ENCODE results near the gene MCF2L.
"Not testable (repeated sequence)": the region's sequence is repeated elsewhere in the genome, so short reads cannot be mapped to it uniquely, and the experiment has no call there.

The MCF2L gene, protein sequence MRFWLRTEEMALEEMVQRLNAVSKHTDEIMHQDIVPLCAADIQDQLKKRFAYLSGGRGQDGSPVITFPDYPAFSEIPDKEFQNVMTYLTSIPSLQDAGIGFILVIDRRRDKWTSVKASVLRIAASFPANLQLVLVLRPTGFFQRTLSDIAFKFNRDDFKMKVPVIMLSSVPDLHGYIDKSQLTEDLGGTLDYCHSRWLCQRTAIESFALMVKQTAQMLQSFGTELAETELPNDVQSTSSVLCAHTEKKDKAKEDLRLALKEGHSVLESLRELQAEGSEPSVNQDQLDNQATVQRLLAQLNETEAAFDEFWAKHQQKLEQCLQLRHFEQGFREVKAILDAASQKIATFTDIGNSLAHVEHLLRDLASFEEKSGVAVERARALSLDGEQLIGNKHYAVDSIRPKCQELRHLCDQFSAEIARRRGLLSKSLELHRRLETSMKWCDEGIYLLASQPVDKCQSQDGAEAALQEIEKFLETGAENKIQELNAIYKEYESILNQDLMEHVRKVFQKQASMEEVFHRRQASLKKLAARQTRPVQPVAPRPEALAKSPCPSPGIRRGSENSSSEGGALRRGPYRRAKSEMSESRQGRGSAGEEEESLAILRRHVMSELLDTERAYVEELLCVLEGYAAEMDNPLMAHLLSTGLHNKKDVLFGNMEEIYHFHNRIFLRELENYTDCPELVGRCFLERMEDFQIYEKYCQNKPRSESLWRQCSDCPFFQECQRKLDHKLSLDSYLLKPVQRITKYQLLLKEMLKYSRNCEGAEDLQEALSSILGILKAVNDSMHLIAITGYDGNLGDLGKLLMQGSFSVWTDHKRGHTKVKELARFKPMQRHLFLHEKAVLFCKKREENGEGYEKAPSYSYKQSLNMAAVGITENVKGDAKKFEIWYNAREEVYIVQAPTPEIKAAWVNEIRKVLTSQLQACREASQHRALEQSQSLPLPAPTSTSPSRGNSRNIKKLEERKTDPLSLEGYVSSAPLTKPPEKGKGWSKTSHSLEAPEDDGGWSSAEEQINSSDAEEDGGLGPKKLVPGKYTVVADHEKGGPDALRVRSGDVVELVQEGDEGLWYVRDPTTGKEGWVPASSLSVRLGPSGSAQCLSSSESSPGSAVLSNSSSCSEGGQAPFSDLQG

DNA sequence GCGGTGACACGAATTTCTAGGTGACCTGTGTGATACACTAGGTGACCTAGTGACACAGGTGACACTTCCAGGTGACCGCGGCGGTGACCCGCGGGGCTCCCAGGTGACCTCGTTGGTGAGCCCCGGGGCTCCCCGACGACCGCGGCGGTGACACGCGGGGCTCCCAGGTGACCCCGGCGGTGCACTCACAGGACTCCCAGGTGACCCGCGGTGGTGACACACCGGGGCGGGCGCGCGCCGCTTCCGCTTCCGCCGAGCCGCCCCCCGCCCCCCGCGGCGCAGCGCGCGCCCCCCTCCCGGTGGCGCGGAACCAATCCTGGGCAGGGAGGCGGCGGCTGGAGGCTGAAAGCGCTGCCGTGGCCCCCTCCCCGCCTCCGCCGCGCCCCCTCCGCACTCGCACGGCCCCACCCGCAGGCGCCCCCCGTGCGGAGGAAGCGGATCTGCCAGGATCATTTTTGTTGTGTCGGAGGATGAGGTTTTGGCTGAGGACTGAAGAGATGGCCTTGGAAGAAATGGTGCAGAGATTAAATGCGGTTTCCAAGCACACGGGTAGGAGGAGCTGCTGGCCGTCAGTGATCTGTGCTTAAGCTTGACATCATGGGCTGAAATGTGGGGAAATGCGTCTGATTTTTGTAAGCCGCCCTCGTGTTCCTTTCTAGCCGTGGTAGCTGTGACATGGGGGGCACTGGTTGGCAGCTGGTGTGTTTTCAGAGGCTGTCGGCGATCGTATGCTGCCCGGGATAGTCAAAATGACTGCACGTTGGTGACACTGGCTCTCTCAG, at the start of gene MCF2L:
MCF2L (plus strand) TSS at position 305 of the 782 bp plus-strand sequence; CDS start at position 471, 166 bp downstream.
- peak; percentile 29 to 31 for DNase-seq (ENCODE audit: low read depth in 2 of 2)

DNA sequence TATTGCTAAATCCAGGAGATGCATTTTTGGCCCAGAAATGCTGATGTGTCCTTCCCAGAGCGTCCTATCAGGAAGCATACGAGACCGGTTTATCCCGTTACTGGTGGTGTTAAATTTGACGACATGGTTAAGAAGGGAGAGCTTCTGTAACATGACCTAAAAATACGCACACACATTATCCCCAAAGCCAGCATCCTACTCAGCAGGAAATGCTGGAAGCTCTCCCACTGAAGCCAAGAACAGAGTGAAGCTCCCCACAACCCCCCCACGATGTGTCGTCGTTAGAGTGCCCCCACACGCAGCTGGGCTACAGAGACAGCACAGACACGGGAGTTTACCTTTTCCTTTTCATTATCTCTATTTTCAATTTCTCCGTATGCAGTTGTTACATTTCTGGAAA, 45.1 kb upstream of the MCF2L start:
- DNase-seq (ENCODE audit: low read depth in 2 of 2) = no peak

DNA sequence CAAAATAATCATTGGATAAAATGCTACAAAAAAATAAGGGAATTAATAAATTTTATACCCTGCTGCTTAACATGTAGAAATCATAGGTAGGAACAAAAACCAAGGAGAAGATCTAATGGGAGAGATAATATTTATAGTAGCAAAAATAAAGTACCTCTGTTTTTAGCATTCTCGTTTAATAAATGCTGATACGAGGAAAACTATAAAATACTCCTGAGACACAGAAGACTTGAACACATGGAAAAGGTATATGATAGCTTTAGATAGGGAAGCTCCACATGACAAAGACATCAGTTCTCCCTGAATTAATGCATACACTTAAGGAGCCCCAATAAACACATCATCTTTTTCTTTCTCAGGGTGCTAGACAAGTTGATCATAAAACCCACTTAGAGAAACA, 44.6 kb upstream of the MCF2L start:
- DNase-seq (ENCODE audit: low read depth in 2 of 2) = no peak

DNA sequence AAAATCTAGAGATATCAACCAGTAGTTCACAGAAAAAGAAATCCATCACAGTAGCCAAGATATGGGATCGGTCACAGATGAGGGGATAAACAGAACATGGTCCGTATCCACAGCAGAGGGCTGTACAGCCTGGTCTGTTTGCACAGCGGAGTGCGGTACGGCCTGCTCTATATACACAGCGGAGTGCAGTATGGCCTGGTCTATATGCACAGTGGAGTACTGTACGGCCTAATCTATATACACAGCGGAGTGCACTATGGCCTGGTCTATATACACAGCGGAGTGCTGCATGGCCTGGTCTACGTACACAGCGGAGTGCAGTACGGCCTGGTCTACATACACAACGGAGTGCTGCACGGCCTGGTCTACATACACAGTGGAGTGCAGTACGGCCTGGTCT, 43.0 kb upstream of the MCF2L start:
- DNase-seq (ENCODE audit: low read depth in 2 of 2) = no peak

DNA sequence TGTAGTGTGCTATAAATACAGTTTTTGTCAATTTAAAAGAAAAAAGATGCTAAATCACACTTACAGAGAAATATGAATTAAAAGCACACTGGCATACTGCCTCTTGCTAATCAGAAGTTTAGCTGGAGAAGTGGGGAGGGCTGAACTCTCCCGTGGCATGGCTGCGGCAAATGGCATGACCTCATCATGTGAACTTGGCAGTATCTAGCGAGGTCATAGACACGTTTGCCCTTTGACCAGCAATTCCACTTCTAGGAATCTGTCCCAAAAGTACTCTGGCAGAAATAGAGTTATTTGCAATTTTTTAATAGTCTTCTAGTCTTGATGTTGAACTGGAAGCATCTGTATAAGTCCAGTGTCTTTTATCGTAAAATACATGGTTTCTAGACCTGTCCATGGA, 42.0 kb upstream of the MCF2L start:
- DNase-seq (ENCODE audit: low read depth in 2 of 2) = no peak

- DNase-seq (ENCODE audit: low read depth in 2 of 2) = no peak
Measured at GRCh38 chr13:112928020-112928971, 40.7 kb upstream of the MCF2L start.

GRCh38 chr13:112928972-112929782, 39.8 kb upstream of the MCF2L start:
- no peak for DNase-seq (ENCODE audit: low read depth in 2 of 2)

- no peak for DNase-seq (ENCODE audit: low read depth in 2 of 2)
Measured at GRCh38 chr13:112929783-112930055, 39.3 kb upstream of the MCF2L start.

- DNase-seq (ENCODE audit: low read depth in 2 of 2) = no peak
Measured at GRCh38 chr13:112930192-112930591, 38.8 kb upstream of the MCF2L start.

DNA sequence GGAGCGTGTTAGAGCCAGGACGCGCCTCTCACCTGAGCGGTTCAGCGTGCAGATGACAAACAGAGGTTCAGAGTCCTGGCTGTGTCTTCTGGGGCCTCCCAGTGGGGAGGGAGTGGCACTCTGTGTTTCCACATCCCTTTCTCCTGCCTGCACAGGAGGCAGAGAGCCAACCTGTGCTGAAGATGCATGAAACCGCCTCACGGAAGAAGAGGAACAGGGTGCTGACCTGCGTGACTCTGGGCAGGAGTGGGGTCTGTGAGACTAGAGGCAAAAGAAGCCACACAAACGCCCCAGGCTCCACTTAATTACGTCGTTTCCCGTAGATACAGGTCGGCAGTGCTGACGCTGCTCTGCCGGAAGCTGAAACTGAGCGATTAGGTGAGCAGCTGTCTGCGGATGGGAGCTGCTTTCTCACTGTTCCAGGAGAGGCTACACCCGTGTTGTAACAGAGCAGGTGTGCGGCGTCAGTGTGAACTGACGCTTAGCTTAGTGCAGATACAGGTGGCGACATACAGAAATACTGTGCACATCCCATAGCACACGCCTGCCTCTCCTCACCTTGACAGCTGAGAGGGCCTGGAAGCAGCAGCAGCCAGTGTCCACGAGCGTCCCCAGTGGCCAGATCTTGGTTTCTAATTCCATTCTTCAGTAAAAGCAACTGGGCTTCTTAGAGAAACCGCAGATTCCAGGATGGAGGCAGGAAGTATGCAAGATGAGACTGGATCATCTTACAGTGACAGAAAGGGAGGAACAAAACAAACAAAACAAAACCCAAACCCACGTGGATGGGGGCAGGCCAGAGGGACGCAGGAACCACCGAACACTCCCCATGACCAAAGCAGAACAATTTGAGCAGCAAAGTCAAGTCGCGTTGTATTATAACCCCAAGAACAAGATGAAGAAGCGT, 37.7 kb upstream of the MCF2L start:
- DNase-seq (ENCODE audit: low read depth in 2 of 2) = no peak

DNA sequence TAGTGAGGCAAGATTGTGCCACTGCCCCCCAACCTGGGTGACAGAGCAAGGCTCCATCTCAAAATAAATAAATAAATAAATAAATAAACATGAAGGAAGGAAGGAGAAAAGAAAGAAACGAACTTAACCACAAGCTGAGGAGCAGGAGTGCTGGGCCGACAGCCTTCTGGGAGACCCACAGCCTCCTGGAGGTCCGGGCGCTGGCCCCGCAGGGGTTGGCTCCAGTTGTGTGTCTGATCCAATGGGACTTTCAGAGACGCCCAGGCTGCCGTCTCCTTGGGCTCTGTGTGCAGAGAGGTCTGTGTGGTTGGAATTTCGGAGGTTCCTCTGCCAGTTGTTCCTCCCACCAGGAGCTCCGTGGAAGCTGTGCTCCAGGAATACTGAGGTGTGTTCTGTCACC, 36.0 kb upstream of the MCF2L start:
- DNase-seq (ENCODE audit: low read depth in 2 of 2) = no peak

- DNase-seq (ENCODE audit: low read depth in 2 of 2) = no peak
Measured at GRCh38 chr13:112933649-112934048, 35.4 kb upstream of the MCF2L start.

DNA sequence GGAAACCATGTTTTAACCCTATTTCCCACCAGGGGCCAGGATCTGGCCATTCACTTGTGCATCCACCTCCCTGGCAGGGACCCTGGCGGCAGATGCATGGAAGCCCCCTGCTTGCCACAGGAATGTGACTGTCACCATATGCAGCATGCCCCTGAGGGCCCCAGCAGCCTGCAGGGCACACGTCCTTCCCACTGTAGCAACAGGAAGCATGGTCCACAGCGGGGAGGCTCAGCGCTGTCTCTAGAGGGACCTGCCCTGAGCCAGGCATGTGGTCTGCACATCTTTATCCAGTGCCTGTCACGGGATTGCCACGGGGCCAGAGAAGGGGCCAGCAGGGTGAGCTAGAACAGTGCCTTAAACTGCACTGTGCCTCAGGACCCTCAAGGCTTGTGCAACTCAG, 34.9 kb upstream of the MCF2L start:
- DNase-seq (ENCODE audit: low read depth in 2 of 2) = no peak

DNA sequence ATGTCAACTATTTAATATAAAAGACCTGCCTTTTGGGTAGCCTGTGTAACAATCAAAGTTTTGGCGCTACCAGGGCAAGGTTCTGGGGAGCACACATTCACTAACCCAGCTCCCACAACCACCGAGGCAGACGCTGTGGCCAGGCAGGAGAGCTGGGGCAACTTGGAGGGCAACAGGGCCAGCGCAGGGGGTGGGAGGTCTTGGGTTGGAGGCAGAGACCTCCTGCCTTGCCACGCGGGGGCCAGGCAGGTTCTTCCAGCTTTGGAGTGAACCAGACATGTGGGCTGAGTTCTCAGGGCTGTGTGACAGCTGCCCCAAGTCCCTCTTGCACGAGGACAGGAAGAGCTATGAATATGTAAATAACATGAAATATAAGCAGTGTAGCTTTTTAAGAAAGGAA, 30.3 kb upstream of the MCF2L start:
- DNase-seq (ENCODE audit: low read depth in 2 of 2) = no peak

DNA sequence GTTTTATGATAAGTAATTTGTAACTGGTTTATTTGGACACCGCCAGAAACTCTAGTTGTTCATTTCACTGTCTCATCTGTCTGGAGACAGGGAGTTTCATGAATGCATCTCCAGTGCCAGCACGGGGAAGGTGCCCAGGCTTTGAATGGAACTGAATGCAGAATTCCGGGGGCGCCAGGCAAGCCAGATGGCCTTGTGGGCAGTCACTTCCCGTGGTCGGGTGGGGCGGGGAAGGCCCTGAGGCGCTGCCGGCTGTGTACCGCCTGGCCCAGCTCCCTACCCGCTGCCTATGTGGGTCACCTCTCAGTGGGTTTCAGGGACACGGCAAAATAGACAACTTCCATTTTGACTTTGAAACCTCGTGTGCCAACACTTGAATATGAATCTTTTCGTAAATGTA, 28.8 kb upstream of the MCF2L start:
- no peak for DNase-seq (ENCODE audit: low read depth in 2 of 2)

GRCh38 chr13:112941349-112941748, 27.7 kb upstream of the MCF2L start:
- no peak for DNase-seq (ENCODE audit: low read depth in 2 of 2)

- not testable (repeated sequence) for DNase-seq (ENCODE audit: low read depth in 2 of 2)
Measured at GRCh38 chr13:112941765-112942164, 27.2 kb upstream of the MCF2L start.

GRCh38 chr13:112942689-112943308, 26.2 kb upstream of the MCF2L start:
- peak; percentile 92 to 94 for DNase-seq (ENCODE audit: low read depth in 2 of 2)

All from stimulated activated CD8-positive, alpha-beta memory T cell treated with anti-CD3 and anti-CD28 coated beads, Interleukin-2, amount 100 ng/mL, for 1 hour (primary cell).